LNCAP (cell line): ENCODE measurements around the gene ZNF611.

ENCODE experiments used
- CTCF ChIP-seq: fragments of 450-650 bp; IDR thresholded peaks from 2 replicates; pipeline ENCODE4 v1.5.1; 2017; ENCODE audit warnings: mild to moderate bottlenecking

The ZNF611 gene

GRCh38 chr19:52660981-52661380 is 73.9 kb downstream of the ZNF611 start:
- no peak for TF ChIP-seq CTCF

- TF ChIP-seq CTCF = no peak
Observed at GRCh38 chr19:52659013-52659412, 75.8 kb downstream of the ZNF611 start.

- TF ChIP-seq CTCF = no peak
Observed at GRCh38 chr19:52658595-52658994, 76.2 kb downstream of the ZNF611 start.

- no peak for TF ChIP-seq CTCF
Observed at GRCh38 chr19:52653161-52653560, 81.7 kb downstream of the ZNF611 start.
